NOMO-1 treated with dmso at 0.1 percent for 144 hours (cell line): ENCODE results near the gene SRMS.
"Not testable (repeated sequence)": the region's sequence is repeated elsewhere in the genome, so short reads cannot be mapped to it uniquely, and the experiment has no call there.

Experiments
- DNase-seq: peaks from one replicate; lab custom pipeline; 2025; ENCODE audit not compliant: unreplicated experiment; lab: John Stamatoyannopoulos, UW

Gene SRMS

GRCh38 chr20:63579017-63579694, 31.6 kb upstream of the SRMS start:
- no peak for DNase-seq

DNA sequence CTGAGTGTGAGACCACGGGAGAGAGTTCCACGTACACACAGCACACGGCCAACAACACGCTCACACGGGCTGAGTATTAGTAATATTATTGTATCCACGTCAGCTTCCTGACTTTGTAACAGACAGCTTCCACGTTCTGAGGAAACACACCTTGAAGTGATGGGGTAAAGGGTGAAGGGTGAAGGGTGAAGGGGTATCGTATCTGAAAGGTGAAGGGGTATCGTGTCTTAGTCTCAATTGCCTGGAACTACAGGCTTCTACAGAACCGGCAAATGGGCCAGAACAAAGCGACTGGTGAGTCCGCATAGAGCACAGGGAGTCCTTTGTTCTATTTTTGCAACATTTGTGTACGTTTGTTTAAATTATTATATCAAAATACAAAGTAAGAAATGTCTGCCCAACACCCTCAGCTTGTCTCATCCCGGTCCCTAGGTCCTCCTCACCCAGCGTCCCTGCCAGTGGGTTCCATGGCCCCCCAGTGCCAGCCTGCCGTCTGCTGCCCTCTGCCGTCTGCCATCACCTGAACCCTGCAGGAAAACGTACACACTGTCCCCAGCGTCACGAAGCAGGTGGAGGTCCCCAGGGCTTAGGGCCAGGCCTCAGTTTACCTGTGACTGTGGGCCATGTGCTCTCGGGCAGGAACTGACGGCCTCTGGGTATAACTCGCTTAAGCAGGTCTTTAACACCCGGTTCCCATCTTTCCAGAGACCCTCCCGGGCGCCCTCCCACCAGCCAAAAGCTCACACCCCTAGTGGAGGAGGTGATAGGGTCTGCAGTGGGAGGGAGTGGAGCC, 30.9 kb upstream of the SRMS start:
- DNase-seq = no peak

GRCh38 chr20:63577317-63577894, 29.9 kb upstream of the SRMS start:
- no peak for DNase-seq

- DNase-seq = no peak
Measured at GRCh38 chr20:63576311-63576710, 28.8 kb upstream of the SRMS start.

DNA sequence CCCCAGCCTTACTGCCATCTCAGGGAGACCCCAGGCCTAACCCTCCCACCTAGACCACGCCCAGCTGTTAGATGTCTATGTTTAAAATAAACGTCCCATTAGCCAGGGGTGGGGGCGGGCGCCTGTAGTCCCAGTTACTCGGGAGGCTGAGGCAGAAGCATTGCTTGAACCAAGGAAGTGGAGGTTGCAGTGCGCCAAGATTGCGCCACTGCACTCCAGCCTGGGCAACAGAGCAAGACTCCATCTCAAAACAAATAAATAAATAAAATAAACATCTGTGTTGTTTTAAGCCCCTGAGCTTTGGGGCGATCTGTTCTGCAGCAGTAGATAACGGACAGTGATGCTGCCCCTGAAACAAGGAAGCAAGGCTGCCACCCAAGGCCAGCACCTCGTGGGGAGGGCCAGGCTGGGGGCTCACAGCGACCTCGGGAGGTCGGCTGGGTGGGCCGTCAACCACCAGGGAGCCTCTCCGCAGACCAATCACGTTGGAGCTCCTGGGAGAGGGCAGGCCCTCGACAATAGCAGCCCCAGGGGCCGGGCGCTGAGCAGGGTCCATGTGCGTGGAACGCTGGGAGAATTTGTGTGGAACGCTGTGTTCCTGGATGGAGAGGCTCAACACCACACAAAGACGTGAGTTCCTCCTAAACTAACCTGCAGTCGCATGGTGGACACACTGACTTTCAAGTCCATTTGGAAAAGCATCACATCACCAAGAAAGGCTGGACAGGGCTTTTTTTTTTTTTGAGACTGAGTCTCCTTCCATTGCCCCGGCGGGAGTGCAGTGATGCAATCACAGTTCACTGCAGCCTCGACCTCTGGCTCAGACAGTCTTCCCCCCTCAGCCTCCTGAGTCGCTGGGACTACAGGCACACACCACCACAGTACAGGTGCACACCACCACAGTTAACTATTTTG, 27.5 kb upstream of the SRMS start:
- no peak for DNase-seq

DNA sequence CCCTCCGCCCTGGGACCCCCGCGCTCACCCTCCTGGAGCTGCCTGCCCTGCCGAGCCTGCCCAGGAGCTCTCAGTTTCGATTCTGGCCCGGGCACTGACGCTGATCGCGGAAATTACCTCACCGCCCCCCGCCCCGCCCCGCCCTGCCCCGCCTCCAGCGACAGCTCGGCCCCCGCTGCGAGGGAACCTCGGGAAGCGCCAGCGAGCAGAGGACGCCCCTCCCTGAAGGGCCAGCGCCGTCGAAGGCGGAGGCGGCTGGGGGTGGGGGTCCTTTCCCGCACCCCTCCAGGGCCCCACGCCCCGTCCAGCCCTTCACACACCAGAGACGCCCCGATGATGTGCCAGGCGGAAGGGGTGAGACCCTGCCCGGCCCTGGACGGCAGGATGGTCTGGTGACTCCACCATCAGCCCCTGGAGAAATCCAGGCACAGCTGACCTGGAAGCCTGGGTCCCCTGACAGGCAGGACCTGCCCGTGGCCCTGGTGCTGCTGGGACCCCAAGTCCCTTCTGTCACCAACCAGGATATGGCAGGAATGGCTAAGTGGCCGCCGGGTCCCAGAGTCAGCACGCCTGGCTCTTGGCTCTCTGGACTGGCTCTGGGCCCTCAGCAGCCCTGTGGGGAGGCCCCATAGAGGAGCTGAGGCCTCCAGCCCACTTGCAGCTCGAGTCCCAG, 26.7 kb upstream of the SRMS start, which contains the start of gene HELZ2:
Gene HELZ2 (minus strand): TSS at position 84 of the 673 bp plus-strand sequence. CDS start 1,854 bp downstream, outside the sequence.
- DNase-seq = peak; percentile 49

DNA sequence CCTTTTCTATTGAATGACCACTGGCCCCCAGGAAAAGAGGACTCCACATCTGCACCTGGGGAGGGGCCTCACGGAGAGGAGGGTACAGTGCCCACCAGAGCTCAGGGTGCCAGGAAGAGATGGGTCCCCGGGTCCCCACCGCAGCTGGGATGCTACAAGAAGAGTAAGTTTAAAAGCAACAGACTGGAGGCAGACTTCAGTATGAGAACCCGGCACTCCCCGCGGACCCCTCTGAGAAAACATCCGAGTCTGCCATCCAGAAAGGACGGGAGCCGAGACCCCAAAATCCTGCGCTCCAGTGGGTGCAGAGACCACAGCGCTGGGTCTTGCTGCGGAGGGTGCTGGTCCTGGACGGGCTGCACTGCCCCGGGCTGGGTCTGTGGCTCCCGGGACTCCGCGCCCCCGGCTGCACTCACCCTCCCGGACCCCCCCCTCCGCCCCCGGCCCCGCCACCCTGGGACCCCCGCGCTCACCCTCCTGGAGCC, 26.1 kb upstream of the SRMS start:
- DNase-seq = no peak

DNA sequence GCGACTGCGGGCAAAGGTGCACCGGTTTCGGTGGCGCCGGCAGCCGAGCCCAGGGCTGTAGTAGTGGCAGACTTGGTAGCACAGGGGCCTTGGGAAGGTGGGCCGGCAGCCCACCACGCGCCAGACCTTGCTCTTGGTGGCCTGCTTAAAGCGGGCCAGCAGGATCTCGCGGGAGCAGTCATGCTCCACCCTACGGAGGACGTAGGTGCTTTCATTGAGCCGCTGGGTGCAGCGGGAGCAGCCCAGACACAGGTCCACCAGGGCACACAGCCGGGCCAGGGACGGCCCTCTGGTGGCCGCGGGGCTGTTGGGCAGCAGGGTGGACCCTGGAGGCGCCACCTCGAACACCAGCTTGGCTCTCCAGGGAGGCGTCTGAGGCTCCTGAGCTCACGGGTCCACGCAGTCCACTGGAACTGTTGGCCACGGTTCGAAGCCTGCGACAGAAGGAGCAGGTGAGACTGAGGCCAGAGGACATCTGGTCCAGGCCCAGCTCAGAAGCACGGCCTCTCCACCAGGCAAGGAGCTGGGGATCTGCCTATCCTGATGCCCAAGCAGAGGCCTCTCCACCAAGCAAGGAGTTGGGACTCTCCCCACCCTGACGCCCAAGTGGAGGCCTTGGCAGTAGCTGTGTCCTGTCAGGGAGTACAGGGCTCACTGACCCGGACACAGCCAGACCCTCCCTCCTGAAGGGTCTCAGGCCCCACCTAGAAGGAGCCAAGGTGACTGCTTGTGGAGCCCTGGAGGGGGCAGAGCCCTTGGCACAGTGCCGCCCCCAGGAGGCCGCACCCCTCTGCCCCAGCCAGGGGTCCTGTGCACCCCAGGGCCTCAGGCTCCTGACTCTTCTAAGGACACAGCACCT, 25.5 kb upstream of the SRMS start:
- DNase-seq = no peak

DNA sequence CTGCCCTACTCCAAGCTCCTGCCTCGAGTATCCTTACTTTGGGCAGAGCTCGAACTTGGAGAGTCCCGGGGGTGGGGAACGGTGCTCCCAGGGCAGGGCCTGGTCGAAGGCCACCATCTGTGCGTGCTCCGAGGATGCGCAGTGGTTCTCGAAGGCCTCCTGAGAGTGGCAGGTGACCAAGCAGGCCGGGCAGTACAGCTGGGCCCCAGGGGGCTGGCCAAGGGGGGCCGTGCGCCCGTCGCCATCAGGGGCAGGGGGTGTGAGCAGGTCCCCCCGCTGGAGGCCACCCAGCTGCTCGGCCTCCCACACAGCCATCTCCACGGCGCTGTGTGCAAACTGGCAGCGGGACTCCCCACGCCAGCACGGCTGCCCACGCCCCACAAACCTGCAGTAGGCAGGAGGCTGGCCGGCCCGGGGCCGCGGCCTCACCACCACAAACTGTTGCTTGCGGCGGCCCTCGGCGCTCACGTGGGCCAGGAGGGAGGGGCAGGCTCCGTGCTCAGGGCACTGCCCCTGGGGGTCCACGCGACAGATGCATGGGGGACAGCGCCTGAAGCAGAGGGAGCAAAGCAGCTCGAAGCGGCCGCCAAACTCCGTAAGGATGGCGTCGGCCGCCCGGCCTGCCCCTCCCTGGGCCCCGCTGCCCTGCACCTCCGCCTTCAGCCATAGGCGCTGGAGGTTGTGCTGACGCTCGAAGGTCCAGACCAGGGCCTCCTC, 24.7 kb upstream of the SRMS start:
- no peak for DNase-seq

DNA sequence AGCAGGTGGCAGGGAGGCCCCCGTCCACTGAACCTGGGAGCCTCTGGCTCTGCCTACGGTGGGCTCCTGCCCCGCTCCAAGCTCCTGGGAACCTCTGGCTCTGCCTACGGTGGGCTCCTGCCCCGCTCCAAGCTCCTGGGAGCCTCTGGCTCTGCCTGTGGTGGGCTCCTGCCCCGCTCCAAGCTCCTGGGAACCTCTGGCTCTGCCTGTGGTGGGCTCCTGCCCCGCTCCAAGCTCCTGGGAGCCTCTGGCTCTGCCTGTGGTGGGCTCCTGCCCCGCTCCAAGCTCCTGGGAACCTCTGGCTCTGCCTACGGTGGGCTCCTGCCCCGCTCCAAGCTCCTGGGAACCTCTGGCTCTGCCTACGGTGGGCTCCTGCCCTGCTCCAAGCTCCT, 23.5 kb upstream of the SRMS start:
- DNase-seq = not testable (repeated sequence)

GRCh38 chr20:63570281-63571086, 22.9 kb upstream of the SRMS start:
- no peak for DNase-seq

DNA sequence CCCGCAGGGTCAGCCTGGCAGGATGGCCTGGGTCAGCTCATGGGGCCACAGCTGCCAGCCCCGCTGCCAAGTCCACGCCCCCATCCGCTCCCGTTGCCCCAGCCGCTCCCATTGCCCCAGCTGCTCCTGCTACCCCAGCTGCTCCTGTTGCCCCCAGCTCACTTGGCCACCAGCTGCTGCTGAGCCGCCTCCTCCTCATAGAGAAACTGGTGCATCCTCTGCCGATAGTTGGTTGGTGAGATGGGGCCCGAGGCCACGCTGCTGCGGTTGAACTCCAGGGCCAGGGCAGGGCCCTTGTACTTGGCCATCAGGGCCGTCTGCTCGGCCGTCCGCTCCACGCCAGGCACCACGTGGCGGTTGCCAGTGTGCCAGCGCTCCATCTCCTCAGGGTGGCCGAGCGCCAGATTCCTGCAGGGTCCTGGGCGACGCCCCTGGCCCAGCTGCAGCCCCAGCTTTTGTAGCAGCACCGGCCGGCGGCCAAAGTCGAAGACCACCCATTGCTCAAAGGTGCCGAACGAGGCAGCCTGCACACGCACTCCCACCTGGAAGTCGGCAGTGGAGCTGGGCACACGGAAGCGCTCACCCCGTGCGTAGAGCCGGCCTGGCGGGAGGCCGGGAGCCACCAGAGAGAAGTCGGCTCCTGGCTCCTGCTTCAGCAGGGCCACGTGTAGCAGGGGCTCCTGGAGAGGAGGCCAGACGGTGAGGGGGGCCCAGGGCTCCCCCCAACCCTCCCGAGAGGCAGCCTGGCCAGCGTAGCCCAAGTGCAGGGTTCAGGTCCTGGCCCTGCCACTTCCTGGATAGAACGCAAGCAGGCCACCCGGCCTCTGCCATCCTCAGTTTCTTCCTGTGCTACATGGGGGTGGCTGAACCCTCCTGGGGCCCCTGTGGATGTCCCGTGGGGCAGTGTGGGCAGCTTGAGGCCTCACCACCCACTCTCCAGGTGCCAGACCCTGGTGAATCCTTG, 21.7 kb upstream of the SRMS start:
- DNase-seq = no peak

DNA sequence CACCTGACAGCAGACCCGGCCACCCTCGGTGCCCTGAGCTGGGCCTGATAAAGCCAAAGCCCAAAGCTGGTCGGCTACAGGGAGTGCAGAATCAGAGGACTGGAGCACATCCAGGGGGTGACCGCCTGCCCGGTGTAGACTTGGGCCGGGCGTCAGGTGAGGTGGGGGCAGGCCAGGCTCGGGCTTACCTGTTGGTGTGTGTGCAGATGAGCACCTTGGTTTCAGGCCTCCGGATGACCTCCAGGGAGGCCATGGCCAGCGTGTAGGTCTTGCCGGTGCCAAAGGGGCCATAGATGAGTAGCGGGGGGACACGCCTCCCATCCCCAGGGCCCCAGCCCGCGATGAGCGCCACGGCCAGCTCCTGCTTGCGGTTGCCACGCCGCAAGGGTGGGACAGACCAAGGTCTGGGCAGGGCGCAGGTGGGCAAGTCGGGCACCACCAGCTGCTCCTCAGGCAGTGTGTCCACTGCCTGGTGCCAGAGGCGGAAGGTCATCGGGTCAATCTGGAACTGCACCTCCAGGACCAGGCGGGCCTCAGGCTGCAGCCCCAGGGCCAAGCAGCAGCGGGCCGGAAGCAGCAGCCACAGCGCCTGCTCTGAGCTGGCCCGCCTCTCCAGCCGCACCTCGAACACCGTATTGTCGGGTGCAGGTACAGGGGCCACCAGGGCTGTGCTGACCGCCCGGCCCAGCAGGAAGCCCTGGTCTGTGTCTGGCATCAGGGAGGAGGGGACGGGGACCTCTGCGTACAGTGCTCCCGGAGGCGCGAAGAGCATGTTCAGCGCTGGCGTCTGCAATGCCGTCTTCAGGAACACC, 20.8 kb upstream of the SRMS start:
- DNase-seq = no peak

DNA sequence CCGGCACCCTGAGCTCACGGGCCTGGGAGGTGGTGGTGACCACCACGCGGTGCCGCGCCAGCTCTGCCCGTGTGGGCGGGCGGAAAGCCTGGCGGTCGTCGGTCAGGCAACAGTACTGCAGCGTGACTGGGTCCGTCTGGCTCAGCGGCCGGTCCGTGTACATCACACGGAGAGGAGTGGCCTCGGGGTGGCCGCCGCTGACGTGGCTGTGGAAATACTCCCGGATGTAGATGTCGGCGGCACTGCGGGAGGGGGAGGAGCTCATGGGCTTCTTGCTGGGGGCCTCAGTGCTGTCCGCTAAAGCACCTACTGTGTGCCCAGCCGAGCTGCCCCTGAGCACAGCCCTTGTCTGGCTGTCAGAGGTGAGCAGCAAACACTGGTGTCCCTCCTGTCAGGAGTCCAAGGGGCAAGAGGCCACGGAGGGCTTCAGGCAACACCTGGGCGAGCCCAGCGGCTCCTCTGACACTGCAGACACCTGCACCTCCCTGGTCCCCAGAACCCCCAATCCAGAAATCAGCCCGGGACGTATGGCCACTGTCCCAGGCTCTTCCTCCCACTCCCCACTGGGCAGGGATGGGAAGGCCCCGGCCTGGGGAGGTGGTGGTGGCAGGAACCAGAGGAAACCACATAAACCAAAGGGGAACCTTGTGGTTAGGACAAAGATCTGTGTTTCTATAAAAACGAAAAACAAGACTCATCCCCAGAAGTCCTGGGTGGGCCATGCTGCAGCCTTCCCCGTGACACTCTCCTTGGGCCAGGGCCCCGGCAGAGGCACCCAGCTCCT, 20.0 kb upstream of the SRMS start:
- peak; percentile 48 for DNase-seq

DNA sequence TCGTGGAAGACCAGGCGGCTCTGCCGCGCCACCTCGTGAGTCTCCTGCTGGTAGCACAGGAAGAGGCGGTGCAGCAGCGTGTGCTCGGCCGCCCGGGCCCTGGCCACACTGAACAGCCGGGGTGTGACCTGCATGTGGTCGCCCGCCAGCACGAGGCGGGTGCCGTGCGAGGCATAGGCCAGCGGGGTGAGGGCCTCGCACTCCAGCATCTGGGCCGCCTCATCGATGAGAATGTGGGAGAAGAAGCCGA, 19.5 kb upstream of the SRMS start:
- peak; percentile 37 for DNase-seq
